CD4-positive, alpha-beta T cell treated with Interleukin-1 beta for 1 hour (primary cell): ENCODE data around the gene LARGE1.

ENCODE experiments used
- DNase-seq, 2 donors: peaks; one replicate each; pipeline ENCODE4 v3.0.0-alpha.2; 2020 to 2022

The LARGE1 gene

DNA sequence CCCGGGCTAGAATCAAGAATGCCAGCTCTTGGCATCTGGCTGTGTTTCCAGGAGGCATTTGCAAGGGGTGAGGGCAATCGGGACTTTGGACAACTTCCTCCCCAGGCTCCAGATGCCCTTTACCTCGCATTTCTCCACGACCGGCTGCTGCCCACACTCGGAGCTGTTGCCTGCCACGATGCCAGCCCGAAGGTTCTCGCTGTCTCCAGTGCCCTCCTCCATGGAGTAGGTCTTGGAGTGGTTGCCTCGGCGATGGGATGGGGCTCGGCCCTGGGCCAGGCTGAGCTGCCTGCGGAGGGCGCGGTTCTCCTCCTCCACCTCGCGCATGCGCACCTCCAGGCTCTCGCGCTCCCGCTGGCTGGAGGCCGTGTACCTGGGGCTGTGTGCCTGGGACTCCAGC, 270.0 kb downstream of the LARGE1 start:
- DNase-seq: no peak

DNA sequence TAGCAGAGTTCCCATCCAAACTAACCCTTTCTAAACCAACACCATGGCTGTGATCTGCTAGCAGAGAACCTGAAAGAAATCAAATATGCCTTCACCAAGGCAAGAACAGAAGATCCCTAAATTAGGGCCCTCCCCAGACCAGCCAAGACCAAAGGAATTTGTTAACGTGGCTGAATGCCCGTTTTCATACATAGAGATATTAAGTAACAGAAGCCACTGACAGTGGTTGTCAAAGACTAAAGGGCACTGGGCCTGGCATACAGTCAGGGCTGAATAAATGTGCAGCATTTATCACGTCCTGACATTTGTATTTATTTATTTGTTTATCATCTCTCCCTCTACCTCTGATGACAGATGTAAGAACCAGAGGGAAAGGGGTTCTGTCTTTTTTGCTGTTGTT, 271.8 kb downstream of the LARGE1 start:
- no peak for DNase-seq

DNA sequence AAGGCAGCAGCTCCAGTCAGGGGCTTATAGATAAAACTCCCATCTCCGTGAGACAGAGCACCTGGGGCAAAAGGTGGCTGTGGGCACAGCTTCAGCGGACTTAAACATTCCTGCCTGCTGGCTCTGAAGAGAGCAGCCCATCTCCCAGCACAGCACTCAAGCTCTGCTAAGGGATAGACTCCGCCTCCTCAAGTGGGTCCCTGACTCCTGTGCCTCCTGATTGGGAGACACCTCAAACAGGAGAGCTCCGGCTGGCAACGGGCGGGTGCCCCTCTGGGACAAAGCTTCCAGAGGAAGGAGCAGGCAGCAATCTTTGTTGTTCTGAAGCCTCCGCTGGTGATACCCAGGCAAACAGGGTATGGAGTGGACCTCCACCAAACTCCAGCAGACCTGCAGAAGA, 279.4 kb downstream of the LARGE1 start:
- no peak for DNase-seq

DNA sequence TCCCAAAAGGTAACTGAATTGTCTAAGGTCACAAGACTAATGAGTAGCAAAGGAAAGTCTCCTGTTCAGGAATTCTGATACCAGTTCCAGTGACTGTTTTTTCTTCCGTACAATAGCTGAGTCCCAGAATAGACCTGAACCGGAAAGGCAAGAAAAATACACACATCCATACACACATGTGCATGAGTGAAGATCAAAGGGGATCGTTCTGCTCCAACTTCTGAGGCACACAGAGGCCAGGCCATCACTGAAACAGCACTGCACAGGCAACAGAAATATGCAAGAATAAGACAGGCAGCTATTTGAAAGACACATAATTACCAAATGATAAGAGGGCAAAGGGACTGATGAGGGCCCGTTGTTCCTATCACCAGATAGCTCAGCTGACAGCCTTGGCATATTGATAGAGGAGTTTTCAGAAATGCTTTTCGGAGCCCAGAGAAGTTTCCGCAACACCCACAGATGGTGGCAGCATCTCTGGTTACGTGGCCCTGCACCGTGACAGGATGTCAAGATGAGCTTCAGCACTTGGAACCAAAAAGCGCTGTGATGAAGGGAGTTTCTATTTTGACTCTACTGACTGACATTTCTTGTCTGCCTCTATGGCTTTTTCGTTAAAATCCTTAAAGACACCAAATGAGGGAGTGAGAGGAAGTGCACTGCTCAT, 280.6 kb downstream of the LARGE1 start:
- no peak for DNase-seq

DNA sequence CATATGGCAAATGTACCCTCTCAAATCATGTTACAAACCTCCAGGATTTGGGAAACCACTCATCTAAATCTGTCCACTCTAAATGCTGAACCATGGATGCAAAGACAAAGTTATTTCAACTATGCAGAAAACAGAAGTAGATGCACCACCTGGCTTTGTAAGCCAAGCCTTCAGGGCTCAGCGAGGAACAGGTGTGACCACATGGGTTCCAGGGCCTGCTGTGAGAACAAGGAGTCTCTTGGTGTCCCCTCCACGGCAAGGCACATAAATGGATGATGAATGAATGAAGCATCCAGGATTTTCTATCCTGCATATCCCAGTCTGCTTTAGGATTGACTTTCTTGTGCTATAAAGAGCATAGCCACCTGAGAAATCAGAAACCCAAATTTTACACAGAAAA, 284.5 kb downstream of the LARGE1 start:
- DNase-seq: no peak

DNA sequence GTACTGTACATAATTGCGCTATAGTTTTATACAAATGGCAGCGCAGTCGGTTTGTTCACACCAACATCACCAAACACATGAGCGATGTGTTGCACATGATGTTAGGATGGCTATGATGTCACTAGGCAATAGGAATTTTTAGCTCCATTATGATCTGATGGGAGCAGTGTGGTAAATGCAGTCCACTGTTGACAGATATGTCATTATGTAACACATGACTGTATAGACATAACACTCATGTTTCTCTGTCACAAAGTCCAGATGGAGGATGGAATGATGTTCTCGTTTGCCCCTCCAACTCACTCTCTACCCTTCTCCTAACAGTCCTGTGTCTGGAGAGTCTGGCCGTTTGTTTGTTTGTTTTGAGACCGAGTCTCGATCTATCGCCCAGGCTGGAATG, 288.5 kb downstream of the LARGE1 start:
- DNase-seq: no peak

DNA sequence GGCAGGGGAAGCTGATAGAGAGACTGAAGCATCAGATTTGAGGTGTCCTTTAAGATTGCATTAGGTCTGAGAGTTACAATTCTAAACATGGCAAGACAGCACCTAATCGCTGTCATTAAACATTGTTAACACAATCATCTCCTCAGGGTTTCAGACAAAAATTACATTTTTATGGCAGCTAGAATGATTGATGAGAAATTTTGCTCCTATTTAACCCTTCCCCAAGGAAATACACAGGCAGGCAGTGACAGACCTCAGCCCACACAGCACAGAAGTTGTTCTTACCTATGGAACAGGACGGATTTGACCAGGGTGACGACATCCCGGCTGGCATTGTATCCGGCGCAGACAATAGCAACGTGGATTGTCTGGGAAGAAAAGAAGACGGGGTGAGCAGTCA, 294.3 kb downstream of the LARGE1 start:
- DNase-seq: no peak

DNA sequence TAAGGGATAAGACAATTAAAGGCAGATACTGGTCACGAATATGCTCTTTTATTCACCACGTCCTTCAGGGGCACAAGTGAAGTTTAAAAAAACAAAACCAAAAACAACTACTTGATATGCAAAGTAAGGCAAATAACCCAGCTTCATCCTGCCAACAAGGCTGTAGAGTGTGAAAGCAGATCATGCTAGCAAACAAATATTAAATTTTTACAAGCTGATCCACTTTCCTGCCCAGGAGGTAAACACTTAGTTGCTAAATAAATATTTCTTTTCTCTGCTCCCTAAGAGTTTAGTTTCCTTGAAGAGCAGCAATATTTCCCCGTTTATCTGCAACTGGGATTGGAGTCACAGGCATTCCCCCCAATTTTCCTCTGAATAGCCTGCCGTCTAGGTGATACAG, 300.2 kb downstream of the LARGE1 start:
- no peak for DNase-seq

DNA sequence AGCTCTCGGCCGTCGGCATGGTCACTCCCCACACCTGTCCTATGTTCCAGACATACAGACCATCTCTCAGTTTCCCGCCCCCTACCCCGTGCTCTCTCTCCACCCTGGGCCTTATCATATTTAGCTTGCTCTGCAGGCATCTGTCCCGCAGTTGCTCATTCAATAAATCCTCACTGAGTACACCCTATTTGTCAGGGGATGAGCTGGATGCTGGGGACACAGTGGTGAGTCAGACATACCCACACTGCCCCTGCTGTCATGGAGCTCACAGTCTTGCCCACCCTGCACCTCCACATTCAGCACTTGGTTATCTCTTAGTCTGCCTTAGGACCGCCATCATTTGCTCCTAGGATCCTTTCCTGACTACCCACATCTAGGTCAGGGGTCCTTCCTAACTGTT, 313.8 kb downstream of the LARGE1 start:
- no peak for DNase-seq

DNA sequence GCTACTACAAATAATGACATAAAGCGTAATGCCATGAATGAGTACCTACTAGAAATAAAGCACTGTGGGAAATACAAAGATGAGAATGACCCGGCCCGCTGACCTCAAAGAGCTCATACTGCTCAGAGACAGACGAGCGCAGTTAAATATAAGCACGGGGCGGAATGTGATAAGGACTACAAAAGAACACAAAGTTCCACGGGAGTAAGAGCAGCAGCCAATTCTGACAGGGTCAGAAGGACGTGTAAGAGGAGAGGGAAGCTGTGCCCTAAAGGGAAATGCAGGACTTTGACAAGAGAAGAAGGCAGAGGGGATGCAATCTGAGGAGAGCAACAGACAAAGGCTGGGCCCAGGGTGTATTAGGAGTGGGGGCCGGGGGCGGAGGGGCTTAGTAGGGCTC, 314.6 kb downstream of the LARGE1 start:
- DNase-seq: no peak

DNA sequence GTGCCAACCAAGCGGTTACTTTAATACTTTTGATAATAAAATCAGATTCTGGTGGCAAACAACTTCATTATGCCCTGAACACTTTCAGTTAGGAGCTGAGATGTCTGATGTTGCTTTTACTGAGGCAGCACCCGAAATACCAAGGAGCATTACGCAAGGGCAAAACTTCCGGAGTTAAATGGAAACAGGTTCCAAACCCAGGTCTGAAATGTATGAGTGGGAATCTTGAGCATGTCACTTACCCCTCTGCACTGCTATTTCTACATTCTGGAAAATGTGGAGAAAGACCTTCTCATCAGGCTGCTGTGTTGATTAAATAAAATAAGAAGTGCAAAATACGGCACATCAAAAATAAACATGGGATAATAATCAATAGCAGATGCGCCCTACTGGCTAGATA, 315.1 kb downstream of the LARGE1 start:
- no peak for DNase-seq

DNA sequence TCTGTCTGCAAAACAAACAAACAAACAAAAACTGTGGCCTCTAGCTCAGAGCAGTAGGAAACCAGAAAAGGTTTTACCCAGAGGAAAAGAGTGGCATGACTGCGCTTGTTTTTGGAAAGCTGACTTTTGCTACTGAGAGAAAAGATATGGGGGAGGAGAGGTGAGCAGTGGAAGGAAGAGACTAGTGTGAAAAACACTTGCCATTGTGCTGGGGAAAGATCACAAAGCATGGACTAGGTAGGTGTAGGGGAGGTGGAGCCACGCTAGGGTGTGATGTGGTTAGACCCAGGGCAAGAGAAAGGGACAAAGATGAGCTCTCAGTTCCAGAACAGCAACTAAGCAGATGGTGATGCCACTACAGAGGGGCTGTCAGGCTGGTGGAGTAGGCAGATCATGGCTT, 319.2 kb downstream of the LARGE1 start:
- DNase-seq: no peak

DNA sequence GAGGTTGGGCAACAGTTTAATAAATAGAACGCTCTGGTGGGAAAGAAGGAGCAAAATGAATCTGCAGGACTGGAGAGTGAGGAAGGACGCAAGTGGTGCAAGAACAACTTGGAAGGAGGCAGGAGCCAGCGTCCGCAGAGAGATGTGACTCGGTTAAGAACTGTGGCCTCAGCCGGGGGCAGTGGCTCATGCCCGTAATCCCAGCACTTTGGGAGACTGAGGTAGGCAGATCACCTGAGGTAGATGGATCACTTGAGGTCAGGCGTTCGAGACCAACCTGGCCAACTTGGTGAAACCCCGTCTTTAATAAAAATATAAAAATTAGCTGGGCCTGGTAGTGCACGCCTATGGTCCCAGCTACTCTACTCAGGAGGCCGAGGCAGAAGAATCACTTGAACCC, 319.7 kb downstream of the LARGE1 start:
- DNase-seq: no peak

DNA sequence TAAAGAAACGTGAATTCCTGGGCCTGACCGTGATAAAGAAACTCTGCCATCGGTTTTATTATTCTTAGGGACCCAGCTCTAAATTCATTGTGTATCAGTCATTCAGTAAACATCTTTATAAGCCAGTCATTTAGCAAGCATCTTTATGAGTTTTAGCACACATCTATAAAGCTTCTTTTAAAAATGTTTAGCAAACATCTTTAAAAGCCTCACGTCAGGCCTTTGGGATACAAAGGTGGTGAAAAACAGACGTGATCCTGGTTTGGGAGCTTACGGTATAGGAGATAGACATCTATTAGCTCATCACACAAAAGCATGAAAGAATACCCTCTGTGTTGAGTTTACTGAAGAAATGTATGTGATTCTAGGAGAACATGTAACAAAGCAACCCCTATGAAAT, 320.2 kb downstream of the LARGE1 start:
- no peak for DNase-seq

DNA sequence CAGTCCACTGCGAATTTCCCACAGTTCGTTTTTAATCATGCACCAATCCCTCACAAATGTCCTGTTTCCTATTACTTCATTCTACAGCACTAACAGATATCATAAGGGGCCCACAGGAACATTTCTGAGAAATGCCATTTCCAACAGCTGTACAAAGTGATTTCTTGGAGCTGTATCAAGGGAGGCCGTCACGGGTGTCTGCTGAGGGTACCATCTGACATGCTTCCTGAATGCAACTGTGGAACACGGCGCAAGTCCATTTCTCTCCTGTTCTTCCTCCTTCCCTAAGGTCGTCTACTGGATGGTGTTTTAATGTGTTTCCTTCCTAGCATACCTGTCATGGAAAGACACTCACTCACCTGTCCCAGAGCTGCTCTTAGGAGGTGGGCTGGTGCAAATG, 320.7 kb downstream of the LARGE1 start:
- no peak for DNase-seq

DNA sequence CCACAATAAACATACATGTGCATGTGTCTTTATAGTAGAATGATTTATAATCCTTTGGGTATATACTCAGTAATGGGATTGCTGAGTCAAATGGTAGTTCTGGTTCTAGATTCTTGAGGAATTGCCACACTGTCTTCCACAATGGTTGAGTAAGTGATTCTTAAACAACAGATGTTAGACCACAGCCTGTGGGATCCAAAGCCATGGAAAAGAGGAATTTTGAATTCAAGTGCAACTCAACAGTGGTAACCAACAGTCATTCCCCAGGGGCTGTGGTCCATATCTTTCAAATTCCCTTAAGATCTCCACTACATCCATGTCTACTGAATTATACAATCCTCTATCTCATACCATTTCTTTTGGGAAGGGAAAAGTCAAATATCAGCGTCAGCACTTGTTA, 321.5 kb downstream of the LARGE1 start:
- DNase-seq: no peak

DNA sequence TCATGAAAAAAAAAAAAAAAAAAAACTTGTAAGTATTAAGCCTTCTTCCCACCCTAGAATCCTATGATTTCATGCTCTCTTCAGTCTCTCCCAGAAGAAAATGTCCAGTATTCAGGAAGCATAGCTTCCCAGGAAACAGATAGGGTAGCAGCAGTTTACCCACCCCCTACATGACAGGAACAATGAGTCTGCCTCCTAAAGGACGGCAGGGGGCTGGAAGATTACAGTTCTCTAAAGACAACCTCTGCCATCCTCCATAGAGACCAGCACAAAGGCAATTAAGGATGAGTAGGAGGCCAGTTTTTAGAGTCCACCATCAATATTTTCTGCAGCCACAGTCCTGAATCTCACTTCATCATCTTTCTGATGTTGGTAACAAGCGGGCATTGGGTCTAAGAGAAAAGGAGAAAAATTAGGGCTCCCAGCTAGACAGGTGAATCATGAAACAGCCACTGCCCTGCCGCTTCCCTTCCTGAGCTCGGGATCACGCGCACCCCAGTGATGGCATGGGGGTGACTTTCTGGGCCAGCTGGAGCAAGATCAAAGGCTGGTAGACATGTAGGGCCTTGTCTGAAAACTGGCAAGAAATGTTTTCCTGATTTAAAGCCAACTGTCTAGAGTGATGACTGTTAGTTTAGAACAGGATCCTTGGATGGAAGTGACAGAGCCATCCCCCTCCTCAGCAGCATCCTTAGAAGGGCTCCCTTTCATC, 322.8 kb downstream of the LARGE1 start:
- no peak for DNase-seq

DNA sequence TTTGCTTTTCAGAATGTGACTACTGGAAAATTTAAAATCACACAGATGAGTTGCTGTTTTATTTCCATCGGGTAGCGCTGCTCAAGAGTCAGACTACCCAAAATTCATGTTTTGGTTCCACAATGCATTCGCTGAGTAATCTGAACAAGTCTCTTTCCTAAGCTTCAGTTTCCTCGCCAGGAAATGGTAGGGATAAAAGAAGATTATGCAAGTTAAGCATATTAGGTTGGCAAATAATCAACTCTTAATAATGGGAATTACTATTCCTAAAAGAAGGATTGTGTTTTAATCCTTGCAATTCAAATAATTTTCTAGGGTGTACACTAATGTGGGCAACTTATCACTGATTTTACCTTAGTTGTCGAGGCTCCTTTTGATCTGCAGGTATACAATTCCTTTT, 326.5 kb downstream of the LARGE1 start:
- no peak for DNase-seq

DNA sequence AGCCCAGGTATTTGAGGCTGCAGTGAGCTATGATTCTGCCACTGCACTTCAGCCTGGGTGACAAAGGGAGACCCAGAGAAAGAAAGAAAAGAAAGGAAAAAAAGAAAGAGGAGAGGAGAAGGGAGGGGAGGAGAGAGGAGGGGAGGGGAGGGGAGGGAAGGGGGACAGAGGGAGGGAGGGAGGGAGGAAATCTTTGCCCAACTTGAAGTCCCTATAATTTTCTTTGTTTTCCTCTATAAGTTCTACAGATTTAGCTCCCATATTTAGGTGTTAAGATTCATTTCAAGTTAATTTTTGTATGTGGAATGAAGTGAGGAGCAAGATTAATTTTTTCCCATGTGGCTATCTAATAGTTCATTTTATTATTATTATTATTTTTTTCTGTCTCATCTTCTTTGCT, 328.3 kb downstream of the LARGE1 start:
- no peak for DNase-seq

DNA sequence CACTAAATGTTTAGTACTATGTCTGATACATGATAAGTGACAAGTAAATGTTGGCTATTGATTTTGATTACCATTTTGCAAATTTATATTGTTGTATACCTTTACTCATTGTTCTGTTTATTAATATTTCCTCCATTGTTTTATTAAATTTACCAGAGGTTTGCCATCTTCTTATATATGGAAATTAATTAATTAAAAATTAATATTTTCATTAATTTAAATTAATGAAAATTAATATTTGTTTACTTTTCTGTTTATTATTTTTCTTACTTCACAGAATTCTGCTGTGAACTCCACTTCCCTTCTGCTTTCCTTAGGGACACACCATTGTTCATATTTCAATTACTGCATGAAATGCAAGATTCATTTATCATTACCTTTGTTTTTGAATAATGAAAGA, 331.0 kb downstream of the LARGE1 start:
- DNase-seq: no peak

DNA sequence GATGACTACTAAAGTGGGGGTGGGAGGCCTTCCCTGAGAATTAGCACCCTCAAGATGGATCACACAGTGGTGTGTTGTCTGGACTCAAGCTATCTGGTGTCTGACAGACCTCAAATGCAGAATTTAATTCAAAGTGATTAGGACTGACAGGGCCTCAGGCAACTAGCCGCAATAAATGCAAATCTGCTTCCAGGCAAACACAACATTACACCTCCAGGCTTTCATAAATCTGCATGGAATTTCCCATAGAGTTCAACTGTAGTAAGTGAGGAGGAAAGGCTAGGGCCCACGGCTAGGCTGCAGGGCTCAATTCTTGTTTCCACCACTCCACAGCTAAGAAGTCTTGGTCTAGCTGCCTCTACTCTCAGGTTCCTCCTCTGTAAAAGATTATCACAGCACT, 331.4 kb downstream of the LARGE1 start:
- no peak for DNase-seq

DNA sequence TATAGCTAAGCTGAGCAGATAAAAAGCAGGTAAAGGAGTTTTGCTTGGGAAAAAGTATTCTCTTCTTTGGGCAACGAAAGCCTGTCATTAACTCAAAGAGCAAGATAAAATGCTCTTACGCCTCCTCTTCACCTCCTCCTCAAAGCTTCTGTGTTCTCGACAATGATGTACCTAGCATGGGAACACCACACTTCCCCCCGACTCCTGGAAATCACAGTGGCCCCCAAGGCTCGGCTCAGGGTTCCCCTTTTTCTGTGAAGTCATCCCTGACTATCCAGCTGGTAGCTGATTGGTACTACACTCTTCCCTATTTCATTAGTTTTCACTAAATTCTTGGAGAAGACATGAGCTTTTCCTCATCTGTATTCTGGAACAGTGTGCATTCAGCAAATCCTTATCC, 336.1 kb downstream of the LARGE1 start:
- DNase-seq: no peak

DNA sequence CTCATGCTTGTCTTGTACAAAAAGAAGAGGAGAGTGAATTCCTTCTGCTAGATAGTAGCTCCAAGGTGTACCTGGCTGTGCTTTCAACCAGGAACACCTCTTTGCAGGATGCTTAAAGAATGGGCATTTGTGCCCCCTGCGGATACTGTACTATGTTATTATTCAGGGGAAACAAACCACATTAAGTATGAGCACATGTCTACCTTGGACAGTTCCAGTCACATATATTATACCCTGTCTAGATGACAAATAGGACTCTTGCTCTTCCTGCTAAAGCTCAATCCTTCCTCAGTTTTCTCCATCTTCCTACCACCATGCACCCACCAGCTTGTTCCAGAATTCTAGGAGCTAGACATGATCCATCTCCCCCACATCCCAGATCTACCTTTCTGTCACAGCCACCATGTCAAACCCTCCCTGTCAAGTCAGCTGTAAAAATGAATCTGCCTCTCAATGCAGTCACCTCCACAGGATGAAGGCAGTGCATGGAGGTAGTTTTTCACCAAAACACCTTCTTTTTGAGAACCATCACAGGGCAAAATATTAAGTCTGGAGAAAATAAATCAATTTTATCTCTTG, 337.4 kb downstream of the LARGE1 start:
- DNase-seq: no peak

DNA sequence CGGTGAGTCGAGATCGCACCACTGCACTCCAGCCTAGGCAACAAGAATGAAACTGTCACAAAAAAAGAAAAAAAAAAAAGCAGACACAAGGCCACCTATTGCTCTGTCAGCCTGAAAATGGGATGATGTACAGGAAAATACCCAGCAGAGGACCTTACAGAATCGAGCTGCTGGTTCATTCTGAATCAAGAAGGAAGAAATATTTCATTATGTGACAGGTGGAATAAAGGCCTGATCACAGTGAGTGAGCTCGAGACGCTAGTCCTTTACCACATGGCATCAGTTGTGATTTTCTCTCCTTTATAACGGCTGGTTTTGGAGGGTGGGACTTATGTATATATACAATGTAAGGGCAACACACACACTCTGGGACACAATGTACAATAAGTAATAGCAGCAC, 340.0 kb downstream of the LARGE1 start:
- DNase-seq: no peak
